Hepatocyte (in vitro differentiated cells): ENCODE measurements around the gene PITPNB.

ENCODE experiments used
- CTCF ChIP-seq: fragments of 200-600 bp; sonication (generic); IDR thresholded peaks from 2 replicates; pipeline ENCODE4 v1.5.1; 2016; ENCODE audit warnings: antibody characterized with exemption, mild to moderate bottlenecking; ENCODE audit not compliant: poor library complexity
- EZH2 ChIP-seq: fragments of 200-600 bp; sonication (generic); IDR thresholded peaks from 2 replicates; pipeline ENCODE4 v1.6.1; 2016; ENCODE audit warnings: antibody characterized with exemption, mild to moderate bottlenecking, borderline replicate concordance
- EZH2phosphoT487 ChIP-seq: fragments of 200-600 bp; sonication (generic); IDR thresholded peaks from one replicate; pipeline ENCODE4 v1.6.1; 2018; ENCODE audit warnings: antibody characterized with exemption, mild to moderate bottlenecking, low read depth, moderate library complexity; ENCODE audit not compliant: unreplicated experiment, severe bottlenecking

- no peak for TF ChIP-seq CTCF
- TF ChIP-seq EZH2: no peak
- TF ChIP-seq EZH2phosphoT487: no peak
Observed at GRCh38 chr22:27919942-27920755, 1.1 kb upstream of the PITPNB start.
